Activated CD4-positive, alpha-beta memory T cell treated with anti-CD3 and anti-CD28 coated beads, Interleukin-2, amount 10 ng/mL, durations not matched to agents 7 days and 5 days (primary cell): ENCODE data around the gene FXR1. TPM values are rescaled to one million over a fixed set of nuclear protein-coding genes. Genes with fewer than 3 reads are reported as not detected.
A peak's percentile ranks its signal among the peaks of the same experiment; 100 is the strongest.
"Not testable (repeated sequence)": the region's sequence is repeated elsewhere in the genome, so short reads cannot be mapped to it uniquely, and the experiment has no call there.

ENCODE experiments used
- CTCF ChIA-PET: fragments of 350-600 bp; sonication (Branson Sonifier 250); formaldehyde crosslinking; loops from one replicate; lab custom pipeline; 2021; ENCODE audit warnings: antibody characterized with exemption, inconsistent platforms; lab: Charles Lee
- POLR2A ChIA-PET: fragments of 350-600 bp; sonication (Branson Sonifier 250); formaldehyde crosslinking; loops from one replicate; lab custom pipeline; 2021; ENCODE audit warnings: antibody characterized with exemption; lab: Charles Lee
- DNase-seq: peaks from one replicate; pipeline ENCODE4 v3.0.0-alpha.2; 2020
- H3K27ac Mint-ChIP-seq: one replicate; pipeline ENCODE4 v1.8.0; 2021; ENCODE audit warnings: mild to moderate bottlenecking, mixed read lengths
- H3K27me3 Mint-ChIP-seq: one replicate; pipeline ENCODE4 v1.8.0; 2021; ENCODE audit warnings: mixed read lengths
- H3K36me3 Mint-ChIP-seq: one replicate; pipeline ENCODE4 v1.8.0; 2021; ENCODE audit warnings: low read depth, mixed read lengths
- H3K4me1 Mint-ChIP-seq: one replicate; pipeline ENCODE4 v1.8.0; 2021; ENCODE audit warnings: mixed read lengths
- H3K4me3 Mint-ChIP-seq: one replicate; pipeline ENCODE4 v1.8.0; 2021; ENCODE audit warnings: mild to moderate bottlenecking, mixed read lengths
- H3K9me3 Mint-ChIP-seq: one replicate; pipeline ENCODE4 v1.8.0; 2021; ENCODE audit warnings: mixed read lengths
- total RNA-seq, 2 experiments: library from RNA; stranded (reverse); gene quantifications; one replicate each; pipeline ENCODE4 v1.2.3, GENCODE V29; 2021

Gene FXR1
- total RNA-seq, 2 experiments from 2014 or later: 127 to 134 TPM

DNA sequence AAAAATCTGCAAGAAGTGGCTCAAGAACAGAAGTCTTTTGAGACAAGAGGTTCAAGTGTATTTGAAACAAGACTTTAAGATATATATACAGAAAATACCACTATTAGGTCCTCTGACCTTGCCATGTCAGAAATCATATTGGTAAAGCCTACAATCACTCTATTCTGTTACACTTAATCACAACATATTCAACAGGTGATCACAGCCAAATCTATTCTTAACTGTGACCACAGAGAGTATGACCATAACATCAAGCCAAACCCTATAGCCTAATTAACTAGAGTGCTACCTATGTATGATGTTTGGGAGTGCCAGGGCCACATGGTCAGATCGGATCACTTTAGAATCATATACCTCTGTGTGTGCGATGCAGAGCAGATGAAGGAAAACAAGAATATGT is 74.9 kb downstream of the FXR1 start:
- H3K27ac Mint-ChIP-seq: no peak overlapping the region
- peaks cover 37% of the 10 kb centered on the region for H3K4me1 Mint-ChIP-seq
- peaks cover 26% of the 10 kb centered on the region for H3K36me3 Mint-ChIP-seq
- ChIA-PET POLR2A (no interaction called here), CTCF (no interaction called here)
- DNase-seq: no peak
- H3K9me3 Mint-ChIP-seq: no peaks in the 10 kb centered on the region
- H3K4me3 Mint-ChIP-seq: no peak overlapping the region
- H3K27me3 Mint-ChIP-seq: no peaks in the 10 kb centered on the region

DNA sequence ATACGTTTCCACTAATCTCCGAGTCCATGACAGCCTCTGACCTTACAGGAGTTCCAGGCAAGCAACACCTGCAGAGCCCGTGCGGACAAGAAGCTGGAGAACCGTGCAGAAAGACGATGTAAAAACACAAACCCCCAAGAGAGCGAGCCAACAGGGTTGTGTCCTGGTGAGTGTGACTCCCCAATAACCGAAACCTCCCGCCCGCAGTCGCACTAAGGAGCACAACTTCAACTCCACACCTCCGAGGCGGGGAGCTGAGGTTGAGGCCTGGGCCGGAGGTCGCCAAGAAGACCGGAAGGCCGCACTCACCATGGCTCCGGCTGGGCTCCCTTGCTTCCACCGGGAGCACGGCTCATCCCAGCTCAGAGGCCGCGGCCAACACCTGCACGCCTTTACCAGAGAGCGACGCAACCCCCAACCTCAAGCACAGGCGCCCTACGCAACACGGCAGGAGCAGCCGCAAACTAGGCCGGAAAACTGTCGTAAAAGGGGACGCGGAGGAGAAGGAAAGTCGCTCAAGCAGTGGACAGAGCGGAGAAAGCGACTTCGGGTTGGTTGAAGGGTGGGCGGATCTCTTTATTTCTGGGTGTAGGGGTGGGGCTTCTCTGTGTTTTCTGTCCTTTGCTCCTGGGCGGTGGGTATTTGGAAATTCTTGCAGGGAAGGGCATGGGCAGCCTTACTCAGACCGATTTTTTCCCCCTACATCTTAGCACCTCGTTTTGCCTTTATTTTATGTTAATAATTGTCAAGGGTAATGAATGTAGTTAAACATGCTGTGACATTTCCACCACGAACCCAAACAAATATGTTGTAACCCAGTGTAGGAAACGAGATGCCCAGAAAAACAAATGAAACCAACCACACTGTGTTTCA is 77.1 kb downstream of the FXR1 start, which contains the start of gene DNAJC19:
TSS of gene DNAJC19 (minus strand) at position 446 of the 873 bp plus-strand sequence. CDS start at position 312, 134 bp downstream.
- Mint-ChIP-seq H3K27me3 (peaks cover 1% of the 10 kb centered on the region), H3K9me3 (no peaks in the 10 kb centered on the region), H3K4me3 (peak within 1 kb of the TSS; percentile 87), H3K36me3 (peaks cover 17% of the 10 kb centered on the region), H3K27ac (peak within 1 kb of the TSS; percentile 79), H3K4me1 (peaks cover 37% of the 10 kb centered on the region)
- peak; percentile 92 for DNase-seq
- ChIA-PET POLR2A (interaction anchor here (0.8 to 1.9 kb wide), 5 partner anchors 9 to 77 kb away, joined by 3 to 20 read pairs (median 5); partner anchors contain the start of gene FXR1), CTCF (interaction anchor here (0.9 to 1.7 kb wide), 2 partner anchors 24 to 77 kb away, joined by 3 to 9 read pairs; partner anchors contain the start of gene FXR1)

DNA sequence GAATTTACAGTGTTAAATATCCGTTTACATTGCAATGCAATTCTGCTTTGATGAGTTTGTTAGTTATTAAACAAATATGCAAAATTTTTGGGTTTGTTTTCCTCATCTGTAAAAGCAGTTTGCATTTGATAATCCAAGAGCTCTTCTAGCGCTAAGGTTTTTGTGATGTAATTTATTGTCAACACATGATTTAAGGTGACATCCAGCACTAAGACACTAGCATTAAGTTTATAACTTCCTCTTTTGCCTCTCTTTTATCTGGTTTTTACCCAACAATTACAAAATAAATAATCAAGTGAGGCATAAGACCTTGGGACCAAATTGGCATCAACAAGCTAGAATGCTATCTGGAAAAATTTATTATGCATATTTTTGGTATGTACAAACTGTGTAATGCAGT is 78.0 kb downstream of the FXR1 start:
- CTCF ChIA-PET: interaction anchor here (1.2 kb wide), 1 partner anchor 14 kb away, joined by 3 read pairs; no protein-coding TSS in a partner anchor

DNA sequence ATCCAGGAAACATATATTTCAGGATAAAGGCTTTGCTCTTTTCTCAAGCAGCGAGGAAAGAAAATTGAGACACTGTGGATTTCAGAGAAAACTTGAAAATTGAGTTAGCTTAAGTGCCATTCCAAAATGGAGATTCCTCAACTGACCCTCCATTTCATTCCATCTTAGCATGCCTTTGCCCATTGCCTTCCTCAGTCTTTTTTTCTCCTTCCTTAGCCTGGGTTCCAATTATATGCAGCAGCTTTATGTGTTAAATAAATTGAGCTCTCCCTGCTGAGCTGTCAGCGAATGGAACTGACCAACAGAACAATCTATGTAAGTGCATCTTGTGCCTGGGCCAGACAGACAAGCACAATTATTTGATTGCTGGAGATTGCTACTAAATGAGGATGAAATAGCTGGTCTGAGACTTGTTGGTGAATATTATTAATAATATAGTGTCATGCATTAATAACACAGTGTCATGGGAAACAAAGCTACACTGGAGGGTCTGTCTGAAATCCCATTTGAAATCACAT is 84.0 kb downstream of the FXR1 start:
- H3K36me3 Mint-ChIP-seq: peaks cover 5% of the 10 kb centered on the region
- peaks cover 12% of the 10 kb centered on the region for H3K9me3 Mint-ChIP-seq
- no peaks in the 10 kb centered on the region for H3K4me1 Mint-ChIP-seq
- ChIA-PET POLR2A (no interaction called here), CTCF (no interaction called here)
- H3K4me3 Mint-ChIP-seq: no peak overlapping the region
- H3K27ac Mint-ChIP-seq: no peak overlapping the region
- peaks cover 12% of the 10 kb centered on the region for H3K27me3 Mint-ChIP-seq
- DNase-seq: no peak

More for the DNA sequence above, 78.0 kb downstream of the FXR1 start:
- Mint-ChIP-seq H3K4me1 (peaks cover 37% of the 10 kb centered on the region), H3K27me3 (peaks cover 3% of the 10 kb centered on the region), H3K36me3 (peaks cover 16% of the 10 kb centered on the region), H3K9me3 (no peaks in the 10 kb centered on the region), H3K27ac (no peak overlapping the region), H3K4me3 (peak overlapping the region; percentile 87)
- DNase-seq: no peak
- POLR2A ChIA-PET: interaction anchor here (0.7 to 1.9 kb wide), 2 partner anchors 78 to 388 kb away, joined by 4 to 6 read pairs; partner anchors contain the start of genes FXR1 and TTC14

DNA sequence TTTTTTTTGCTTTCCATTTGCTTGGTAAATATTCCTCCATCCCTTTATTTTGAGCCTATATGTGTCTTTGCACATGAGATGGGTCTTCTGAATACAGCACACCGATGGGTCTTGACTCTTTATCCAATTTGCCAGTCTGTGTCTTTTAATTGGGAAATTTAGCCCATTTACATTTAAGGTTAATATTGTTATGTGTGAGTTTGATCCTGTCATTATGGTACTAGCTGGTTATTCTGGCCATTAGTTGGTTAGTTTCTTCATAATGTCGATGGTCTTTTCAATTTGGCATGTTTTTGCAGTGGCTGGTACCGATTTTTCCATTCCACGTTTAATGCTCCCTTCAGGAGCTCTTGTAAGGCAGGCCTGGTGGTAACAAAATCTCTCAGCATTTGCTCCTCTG is 89.9 kb downstream of the FXR1 start:
- H3K4me1 Mint-ChIP-seq, H3K36me3 Mint-ChIP-seq, DNase-seq, H3K27me3 Mint-ChIP-seq, H3K4me3 Mint-ChIP-seq, CTCF ChIA-PET, H3K27ac Mint-ChIP-seq, POLR2A ChIA-PET: not testable (repeated sequence)
- H3K9me3 Mint-ChIP-seq: peaks cover 22% of the 10 kb centered on the region

DNA sequence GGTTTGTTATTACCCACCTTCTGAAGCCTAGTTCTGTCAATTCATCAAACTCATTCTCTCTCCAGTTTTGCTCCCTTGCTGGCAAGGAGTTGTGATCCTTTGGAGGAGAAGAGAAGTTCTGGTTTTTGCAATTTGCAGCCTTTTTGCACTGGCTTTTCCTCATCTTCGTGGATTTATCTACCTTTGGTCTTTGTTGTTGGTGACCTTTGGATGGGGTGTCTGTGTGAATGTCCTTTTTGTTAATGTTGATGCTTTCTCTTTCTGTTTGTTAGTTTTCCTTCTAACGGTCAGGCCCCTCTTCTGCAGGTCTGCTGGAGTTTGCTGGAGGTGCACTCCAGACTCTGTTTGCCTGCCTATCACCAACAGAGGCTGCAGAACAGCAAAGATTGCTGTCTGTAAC is 91.0 kb downstream of the FXR1 start:
- DNase-seq, H3K4me3 Mint-ChIP-seq, POLR2A ChIA-PET, H3K36me3 Mint-ChIP-seq, CTCF ChIA-PET, H3K27ac Mint-ChIP-seq, H3K4me1 Mint-ChIP-seq, H3K27me3 Mint-ChIP-seq: not testable (repeated sequence)
- peaks cover 22% of the 10 kb centered on the region for H3K9me3 Mint-ChIP-seq

DNA sequence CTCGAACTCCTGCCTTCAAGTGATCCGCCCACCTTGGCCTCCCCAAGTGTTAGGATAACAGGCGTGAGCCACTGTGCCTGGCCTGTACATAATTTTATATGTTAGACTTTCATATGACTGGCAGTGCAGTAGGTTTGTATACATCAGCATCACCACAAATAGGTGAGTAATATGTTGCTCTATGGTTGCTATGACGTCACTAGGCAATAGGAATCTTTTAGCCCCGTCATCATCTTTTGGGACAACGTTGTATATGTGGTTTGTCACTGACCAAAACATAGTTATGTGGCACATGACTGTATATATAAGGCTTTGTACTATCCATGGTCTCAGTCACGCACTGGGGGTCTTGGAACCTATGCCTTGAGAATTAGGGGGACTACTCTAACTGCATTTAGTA is 94.1 kb downstream of the FXR1 start:
- Mint-ChIP-seq H3K27me3 (peaks cover 4% of the 10 kb centered on the region), H3K27ac (no peak overlapping the region), H3K9me3 (peaks cover 10% of the 10 kb centered on the region), H3K4me1 (peaks cover 7% of the 10 kb centered on the region), H3K36me3 (peaks cover 4% of the 10 kb centered on the region), H3K4me3 (no peak overlapping the region)
- POLR2A ChIA-PET: no interaction called here
- CTCF ChIA-PET: interaction anchor here (0.9 kb wide), 1 partner anchor 622 kb away, joined by 3 read pairs; no protein-coding TSS in a partner anchor
- no peak for DNase-seq

DNA sequence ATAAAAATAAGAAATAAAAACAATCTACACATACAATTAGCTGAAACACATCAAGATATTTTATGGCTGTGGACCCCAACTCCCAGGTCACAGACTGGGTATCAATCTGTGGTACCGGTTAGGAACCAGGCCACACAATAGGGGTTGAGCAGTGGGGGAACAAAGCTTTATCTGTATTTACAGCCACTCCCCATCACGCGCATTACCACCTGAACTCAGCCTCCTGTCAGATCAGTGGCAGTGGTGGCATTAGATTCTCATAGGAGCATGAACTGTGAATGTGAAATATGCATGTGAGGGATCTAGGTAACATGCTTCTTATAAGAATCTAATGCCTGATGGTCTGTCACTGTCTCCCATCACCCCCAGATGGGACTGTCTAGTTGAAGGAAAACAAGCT is 94.8 kb downstream of the FXR1 start:
- DNase-seq: no peak
- H3K4me1 Mint-ChIP-seq: peaks cover 7% of the 10 kb centered on the region
- H3K36me3 Mint-ChIP-seq: no peaks in the 10 kb centered on the region
- ChIA-PET POLR2A (no interaction called here), CTCF (interaction anchor here (0.9 kb wide), 1 partner anchor 622 kb away, joined by 3 read pairs; no protein-coding TSS in a partner anchor)
- H3K9me3 Mint-ChIP-seq: peaks cover 3% of the 10 kb centered on the region
- H3K27me3 Mint-ChIP-seq: no peaks in the 10 kb centered on the region
- no peak overlapping the region for H3K4me3 Mint-ChIP-seq
- no peak overlapping the region for H3K27ac Mint-ChIP-seq

DNA sequence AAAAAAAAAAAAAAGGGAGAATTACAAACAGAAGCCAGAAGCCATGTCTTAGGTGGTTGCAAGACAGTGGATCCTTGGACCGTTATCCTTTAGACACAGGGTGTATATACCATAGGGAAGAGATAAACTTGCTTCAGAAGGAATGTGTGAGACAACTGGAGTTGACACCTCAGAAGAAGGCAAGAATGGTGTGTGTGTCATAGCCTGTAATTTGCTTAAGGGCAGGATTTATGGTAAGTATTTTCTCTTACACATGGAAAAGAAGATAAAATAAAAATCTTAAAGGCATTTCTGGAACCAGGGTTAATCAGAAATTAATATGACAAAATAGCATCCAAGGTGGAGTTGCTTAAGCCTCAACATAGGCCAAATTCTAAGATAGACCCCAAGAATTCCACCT is 96.3 kb downstream of the FXR1 start:
- ChIA-PET CTCF (no interaction called here), POLR2A (no interaction called here)
- Mint-ChIP-seq H3K27me3 (peaks cover 3% of the 10 kb centered on the region), H3K4me3 (no peak overlapping the region), H3K27ac (no peak overlapping the region), H3K36me3 (no peaks in the 10 kb centered on the region), H3K4me1 (peaks cover 7% of the 10 kb centered on the region), H3K9me3 (no peaks in the 10 kb centered on the region)
- DNase-seq: no peak

DNA sequence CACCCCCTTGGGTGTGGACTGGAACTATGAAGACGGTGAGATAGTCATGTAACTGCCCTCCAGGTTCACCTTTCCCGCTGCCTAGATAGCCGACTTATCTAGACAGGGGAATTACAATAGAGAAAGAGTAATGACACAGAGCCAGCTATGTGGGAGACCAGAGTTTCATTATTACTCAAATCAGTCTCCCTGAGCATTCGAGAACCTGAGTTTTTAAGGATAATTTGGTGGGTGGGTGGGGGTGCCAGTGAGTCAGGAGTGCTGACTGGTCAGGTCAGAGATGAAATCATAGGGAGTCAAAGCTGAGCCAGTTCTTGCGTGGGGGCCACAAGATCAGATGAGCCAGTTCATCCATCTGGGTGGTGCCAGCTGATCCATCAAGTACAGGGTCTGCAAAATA is 96.8 kb downstream of the FXR1 start:
- ChIA-PET POLR2A (no interaction called here), CTCF (no interaction called here)
- peaks cover 3% of the 10 kb centered on the region for H3K27me3 Mint-ChIP-seq
- no peak for DNase-seq
- H3K27ac Mint-ChIP-seq: no peak overlapping the region
- peaks cover 7% of the 10 kb centered on the region for H3K4me1 Mint-ChIP-seq
- H3K36me3 Mint-ChIP-seq: no peaks in the 10 kb centered on the region
- H3K4me3 Mint-ChIP-seq: no peak overlapping the region
- no peaks in the 10 kb centered on the region for H3K9me3 Mint-ChIP-seq

DNA sequence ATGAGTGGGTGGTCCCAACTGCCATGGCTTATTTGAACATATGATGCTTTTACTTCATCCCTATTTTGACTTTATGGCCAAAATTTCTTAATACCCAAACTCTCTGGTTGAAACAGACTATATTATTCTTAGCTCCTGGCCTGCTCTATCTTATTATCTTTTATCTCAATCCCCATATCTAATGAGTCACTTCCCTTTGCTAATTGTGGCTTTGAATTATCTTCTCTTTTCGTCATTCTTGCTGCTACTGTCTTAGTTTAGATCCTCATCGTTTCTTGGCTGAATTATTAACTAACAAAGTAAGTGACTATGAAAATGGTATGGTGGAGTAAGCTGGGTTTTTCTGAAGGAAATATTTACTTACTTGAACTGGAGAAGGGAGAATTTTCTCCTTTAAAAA is 105.2 kb downstream of the FXR1 start:
- no peak for DNase-seq
- Mint-ChIP-seq H3K27ac (no peak overlapping the region), H3K4me3 (no peak overlapping the region), H3K36me3 (no peaks in the 10 kb centered on the region), H3K9me3 (no peaks in the 10 kb centered on the region), H3K4me1 (peaks cover 3% of the 10 kb centered on the region), H3K27me3 (peaks cover 1% of the 10 kb centered on the region)
- POLR2A ChIA-PET: no interaction called here
- CTCF ChIA-PET: no interaction called here

DNA sequence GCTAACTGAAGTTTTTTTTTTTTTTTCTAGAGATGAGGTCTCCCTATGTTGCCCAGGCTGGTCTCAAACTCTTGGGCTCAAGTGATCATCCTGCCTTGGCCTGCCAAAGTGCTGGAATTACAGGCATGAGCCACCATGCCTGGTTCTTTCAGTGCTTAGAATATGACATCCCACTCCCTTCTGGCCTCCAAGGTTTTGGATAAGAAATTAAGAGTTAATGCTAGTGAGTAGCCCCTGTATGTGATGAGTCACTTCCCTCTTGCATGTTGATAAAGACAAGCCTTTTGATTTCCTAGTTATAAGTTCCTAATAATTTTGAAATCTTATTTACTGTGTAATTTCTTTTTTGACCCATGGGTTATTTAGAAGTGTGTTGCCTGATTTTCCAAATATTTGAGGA is 112.7 kb downstream of the FXR1 start:
- ChIA-PET CTCF (interaction anchor here (0.7 kb wide), 1 partner anchor 15 kb away, joined by 3 read pairs; no protein-coding TSS in a partner anchor), POLR2A (no interaction called here)
- Mint-ChIP-seq H3K27me3 (no peaks in the 10 kb centered on the region), H3K4me1 (no peaks in the 10 kb centered on the region), H3K4me3 (no peak overlapping the region), H3K27ac (no peak overlapping the region), H3K9me3 (peaks cover 9% of the 10 kb centered on the region), H3K36me3 (no peaks in the 10 kb centered on the region)
- DNase-seq: no peak

DNA sequence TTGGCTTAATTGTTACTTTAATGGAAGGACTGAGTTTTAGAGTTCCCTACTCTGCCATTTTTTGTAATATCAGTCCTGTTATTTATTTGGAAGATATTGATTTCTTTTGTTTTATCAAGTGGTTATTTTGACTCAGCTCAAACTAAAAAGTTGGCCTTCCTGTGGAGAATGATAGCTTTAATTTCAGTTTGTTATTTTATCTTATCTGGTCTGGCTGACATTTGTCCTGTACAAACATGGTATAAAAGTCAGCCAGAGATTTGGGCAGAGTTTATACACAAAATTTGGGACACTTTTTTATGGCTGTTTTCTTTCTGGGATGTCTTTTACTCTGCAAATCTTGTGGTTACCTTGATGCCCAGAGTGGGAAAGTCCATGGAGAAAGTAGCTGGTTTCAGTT is 118.5 kb downstream of the FXR1 start:
- Mint-ChIP-seq H3K4me3 (no peak overlapping the region), H3K27me3 (no peaks in the 10 kb centered on the region), H3K4me1 (no peaks in the 10 kb centered on the region), H3K9me3 (peaks cover 4% of the 10 kb centered on the region), H3K27ac (no peak overlapping the region), H3K36me3 (no peaks in the 10 kb centered on the region)
- POLR2A ChIA-PET: no interaction called here
- DNase-seq: no peak
- CTCF ChIA-PET: interaction anchor here (0.6 kb wide), 1 partner anchor 14 kb away, joined by 3 read pairs; no protein-coding TSS in a partner anchor
